Activated CD8-positive, alpha-beta T cell treated with anti-CD3 and anti-CD28 coated beads for 36 hours (primary cell): ENCODE measurements around the gene SIRT2. TPM values are rescaled to one million over a fixed set of nuclear protein-coding genes. Genes with fewer than 3 reads are reported as not detected.
"Not testable (repeated sequence)": the region's sequence is repeated elsewhere in the genome, so short reads cannot be mapped to it uniquely, and the experiment has no call there.

Experiments
- ATAC-seq: fragments of 200-7000 bp; cut with Tn5 transposase; one replicate; pipeline ENCODE4 v1.10.0; 2021; ENCODE audit warnings: mild to moderate bottlenecking, moderate library complexity
- CTCF ChIA-PET: fragments of 350-600 bp; sonication (Branson Sonifier 250); formaldehyde crosslinking; loops from one replicate; lab custom pipeline; 2021; ENCODE audit warnings: antibody characterized with exemption; lab: Charles Lee
- POLR2A ChIA-PET: fragments of 350-600 bp; sonication (Branson Sonifier 250); formaldehyde crosslinking; loops from one replicate; lab custom pipeline; 2021; ENCODE audit warnings: antibody characterized with exemption; lab: Charles Lee
- DNase-seq: peaks from one replicate; pipeline ENCODE4 v3.0.0-alpha.2; 2020
- H3K27ac Mint-ChIP-seq: one replicate; pipeline ENCODE4 v1.8.0; 2021; ENCODE audit warnings: mild to moderate bottlenecking, mixed read lengths
- H3K27me3 Mint-ChIP-seq: one replicate; pipeline ENCODE4 v1.8.0; 2021; ENCODE audit warnings: mixed read lengths
- H3K36me3 Mint-ChIP-seq: one replicate; pipeline ENCODE4 v1.8.0; 2021; ENCODE audit warnings: low read depth, mixed read lengths
- H3K4me1 Mint-ChIP-seq: one replicate; pipeline ENCODE4 v1.8.0; 2021; ENCODE audit warnings: low read depth, mixed read lengths
- H3K4me3 Mint-ChIP-seq: one replicate; pipeline ENCODE4 v1.8.0; 2021; ENCODE audit warnings: mild to moderate bottlenecking, moderate library complexity, mixed read lengths
- H3K9me3 Mint-ChIP-seq: one replicate; pipeline ENCODE4 v1.8.0; 2021; ENCODE audit warnings: mixed read lengths
- CTCF ChIP-seq: fragments of 200-600 bp; IDR thresholded peaks from one replicate; pipeline ENCODE4 v1.8.0; 2022; ENCODE audit warnings: antibody characterized with exemption, mild to moderate bottlenecking
- intact Hi-C: fragments of 100-400 bp; cut with micrococcal nuclease; formaldehyde crosslinking; loops from one replicate; pipeline ENCODE4 v1.10.0; 2022
- total RNA-seq, 2 experiments: library from RNA; stranded (reverse); gene quantifications; one replicate each; pipeline ENCODE4 v1.2.3, GENCODE V29; 2021

The SIRT2 gene
- total RNA-seq, 2 experiments from 2014 or later = 20.0 to 21.5 TPM

GRCh38 chr19:38834104-38834490, 65.3 kb downstream of the SIRT2 start:
- H3K27ac Mint-ChIP-seq = peak overlapping the region; percentile 72

DNA sequence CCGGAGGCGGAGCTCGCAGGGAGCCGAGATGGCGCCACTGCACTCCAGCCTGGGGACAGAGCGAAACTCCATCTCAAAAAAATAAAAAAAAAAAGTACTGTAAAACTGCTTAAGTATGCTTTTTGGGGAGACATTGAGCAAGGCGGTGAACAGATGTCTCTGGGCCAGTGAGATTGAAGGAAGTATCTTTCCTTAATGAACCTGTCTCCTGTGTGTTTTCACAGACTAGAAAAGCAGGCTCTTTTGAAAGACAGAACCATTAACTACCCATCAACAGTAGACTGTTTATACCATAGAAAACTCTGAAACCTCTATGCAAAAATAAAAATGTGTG, 66.4 kb downstream of the SIRT2 start:
- H3K36me3 Mint-ChIP-seq = peaks cover 37% of the 10 kb centered on the region
- no peaks in the 10 kb centered on the region for H3K9me3 Mint-ChIP-seq
- ChIA-PET POLR2A (interaction anchor here (1.3 to 2.5 kb wide), 3 partner anchors 9 to 15 kb away, joined by 4 to 17 read pairs (median 6); no protein-coding TSS in a partner anchor), CTCF (no interaction called here)
- no peak for DNase-seq
- no peaks in the 10 kb centered on the region for H3K27me3 Mint-ChIP-seq
- TF ChIP-seq CTCF = no peak
- H3K4me1 Mint-ChIP-seq = peaks cover 22% of the 10 kb centered on the region
- H3K27ac Mint-ChIP-seq = peak overlapping the region; percentile 27
- intact Hi-C loops = no loop called here
- no peak for ATAC-seq
- no peak overlapping the region for H3K4me3 Mint-ChIP-seq

More at GRCh38 chr19:38834104-38834490, 65.3 kb downstream of the SIRT2 start:
- ATAC-seq = no peak
- Mint-ChIP-seq H3K4me1 (peaks cover 31% of the 10 kb centered on the region), H3K9me3 (no peaks in the 10 kb centered on the region), H3K4me3 (no peak overlapping the region), H3K27me3 (no peaks in the 10 kb centered on the region), H3K36me3 (peaks cover 43% of the 10 kb centered on the region)
- TF ChIP-seq CTCF = no peak
- ChIA-PET CTCF (interaction anchor here (1.2 to 2.5 kb wide), 2 partner anchors 13 to 73 kb away, joined by 3 to 9 read pairs; no protein-coding TSS in a partner anchor), POLR2A (interaction anchor here (0.8 to 3.2 kb wide), 6 partner anchors 9 to 102 kb away, joined by 3 to 24 read pairs (median 4); no protein-coding TSS in a partner anchor)
- no peak for DNase-seq
- intact Hi-C loops = no loop called here

DNA sequence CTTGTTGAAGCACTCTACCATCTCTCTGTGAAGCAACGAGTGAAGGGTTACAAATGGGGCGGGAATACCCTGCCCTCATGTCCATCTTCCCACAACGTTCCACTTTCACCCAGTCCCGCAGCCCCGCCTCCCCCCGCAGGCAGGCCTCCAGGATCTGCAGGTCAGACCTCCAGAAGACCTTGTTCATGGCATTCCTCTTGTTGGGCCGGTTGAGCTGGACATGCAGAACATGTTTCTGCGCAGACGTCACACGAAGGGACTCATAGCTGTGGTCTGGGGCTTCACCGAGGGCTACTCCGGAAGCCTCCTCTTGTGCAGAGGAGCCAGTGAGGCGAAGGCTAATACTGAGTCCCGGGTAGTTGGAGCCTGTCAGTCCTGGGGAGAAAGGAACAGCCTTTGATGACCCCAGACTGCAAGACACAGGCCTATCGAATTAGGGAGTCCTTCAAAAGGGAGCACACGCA, 68.2 kb downstream of the SIRT2 start:
- TF ChIP-seq CTCF = no peak
- POLR2A ChIA-PET = interaction anchor here (0.7 to 3.5 kb wide), 8 partner anchors 11 to 86 kb away, joined by 3 to 17 read pairs (median 5); no protein-coding TSS in a partner anchor
- ATAC-seq = peak; percentile 53

DNA sequence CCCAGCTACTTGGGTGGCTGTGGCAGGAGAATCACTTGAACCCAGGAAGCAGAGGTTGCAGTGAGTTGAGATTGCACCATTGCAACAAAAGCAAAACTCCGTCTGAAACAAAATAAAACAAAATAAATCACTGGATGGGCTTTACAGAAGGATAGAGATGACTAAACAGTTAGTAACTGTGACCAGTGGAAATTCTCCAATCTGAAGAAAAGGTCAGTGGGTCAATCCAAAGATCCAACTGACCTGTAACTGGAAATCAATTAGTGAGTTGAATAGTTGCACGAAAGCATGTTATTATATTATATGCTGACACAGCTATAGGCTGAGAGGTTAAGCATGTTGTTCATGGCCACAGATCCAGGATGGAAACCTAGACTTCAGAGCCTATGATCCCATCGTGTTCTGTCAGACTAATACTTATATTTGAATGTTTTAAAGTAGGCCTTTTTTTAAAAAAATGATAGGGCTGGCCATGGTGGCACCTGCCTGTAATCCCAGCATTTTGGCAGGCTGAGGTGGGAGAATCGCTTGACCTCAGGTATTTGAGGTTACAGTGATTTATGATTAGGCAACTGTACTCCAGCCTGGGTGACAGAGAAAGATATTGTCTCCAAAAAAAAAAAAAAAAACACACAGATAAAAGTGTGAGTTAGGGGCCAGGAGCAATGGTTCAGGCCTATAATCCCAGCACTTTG, 69.2 kb downstream of the SIRT2 start:
- TF ChIP-seq CTCF = no peak
- Mint-ChIP-seq H3K4me1 (peaks cover 26% of the 10 kb centered on the region), H3K9me3 (no peaks in the 10 kb centered on the region), H3K36me3 (peaks cover 24% of the 10 kb centered on the region), H3K4me3 (peak overlapping the region; percentile 88), H3K27me3 (no peaks in the 10 kb centered on the region), H3K27ac (peak overlapping the region; percentile 15)
- intact Hi-C loops = no loop called here
- POLR2A ChIA-PET = interaction anchor here (0.8 to 3.5 kb wide), 3 partner anchors 12 to 22 kb away, joined by 3 to 13 read pairs (median 5); no protein-coding TSS in a partner anchor
- ATAC-seq (no peak), DNase-seq (no peak)
- CTCF ChIA-PET = interaction anchor here (0.6 to 1.8 kb wide), 3 partner anchors 58 to 323 kb away, joined by 4 to 5 read pairs (median 4); no protein-coding TSS in a partner anchor

More for the DNA sequence above, 68.2 kb downstream of the SIRT2 start:
- Mint-ChIP-seq H3K9me3 (no peaks in the 10 kb centered on the region), H3K36me3 (peaks cover 30% of the 10 kb centered on the region), H3K27me3 (no peaks in the 10 kb centered on the region), H3K27ac (peak overlapping the region; percentile 96), H3K4me1 (peaks cover 24% of the 10 kb centered on the region), H3K4me3 (peak overlapping the region; percentile 88)
- DNase-seq = peak; percentile 63
- CTCF ChIA-PET = interaction anchor here (0.9 to 1.6 kb wide), 4 partner anchors 18 to 99 kb away, joined by 3 to 8 read pairs (median 5); partner anchors contain the start of genes MRPS12, RINL and SARS2
- intact Hi-C loops = no loop called here

DNA sequence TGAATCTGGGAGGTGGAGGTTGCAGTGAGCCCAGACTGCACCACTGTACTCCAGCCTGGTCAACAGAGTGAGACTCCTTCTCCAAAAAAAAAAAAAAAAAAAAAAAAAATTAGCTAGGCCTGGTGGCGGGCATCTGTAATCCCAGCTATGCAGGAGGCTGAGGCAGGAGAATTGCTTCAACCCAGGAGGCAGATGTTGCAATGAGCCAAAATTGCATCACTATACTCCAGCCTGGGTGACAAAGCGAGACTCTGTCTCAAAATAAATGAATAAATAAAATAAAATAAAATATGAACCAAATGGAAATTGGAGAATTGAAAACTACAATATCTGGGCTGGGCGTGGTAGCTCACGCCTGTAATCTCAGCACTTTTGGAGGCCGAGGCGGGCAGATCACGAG, 70.2 kb downstream of the SIRT2 start:
- H3K4me1 Mint-ChIP-seq = peaks cover 29% of the 10 kb centered on the region
- H3K27me3 Mint-ChIP-seq, H3K4me3 Mint-ChIP-seq, H3K9me3 Mint-ChIP-seq, ATAC-seq, DNase-seq, intact Hi-C loops, H3K27ac Mint-ChIP-seq: not testable (repeated sequence)
- ChIA-PET CTCF (interaction anchor here (0.6 to 1.8 kb wide), 4 partner anchors 59 to 322 kb away, joined by 3 to 5 read pairs (median 4); no protein-coding TSS in a partner anchor), POLR2A (interaction anchor here (0.8 to 3.5 kb wide), 3 partner anchors 13 to 23 kb away, joined by 3 to 13 read pairs (median 5); no protein-coding TSS in a partner anchor)
- H3K36me3 Mint-ChIP-seq = peaks cover 24% of the 10 kb centered on the region

Other genes starting within 250 kb of the SIRT2 start
- gene CAPN12, start 155.1 kb downstream of the SIRT2 start, total RNA-seq = 10 to 100 TPM; 19.6 to 22.7 TPM
- not detected for gene LGALS7, start 126.1 kb downstream of the SIRT2 start, total RNA-seq
- gene LGALS7B, start 110.4 kb downstream of the SIRT2 start, total RNA-seq = not detected
- gene LGALS4, start 86.7 kb downstream of the SIRT2 start, total RNA-seq = under 1 TPM; 0.29 to 0.72 TPM
- gene ECH1, start 67.8 kb downstream of the SIRT2 start, total RNA-seq = 100 to 1,000 TPM; 125 to 128 TPM
- 100 to 1,000 TPM; 747 to 761 TPM for gene HNRNPL, start 49.6 kb downstream of the SIRT2 start, total RNA-seq
- gene RINL, start 21.3 kb downstream of the SIRT2 start, total RNA-seq = 10 to 100 TPM; 85.5 to 87.7 TPM
- gene NFKBIB, start 351 bp upstream of the SIRT2 start, total RNA-seq = 10 to 100 TPM; 56.5 to 57.9 TPM
- under 1 TPM; 0.56 to 0.69 TPM for gene CCER2, start 12.6 kb upstream of the SIRT2 start, total RNA-seq
- 10 to 100 TPM; 43.4 to 48.6 TPM for gene SARS2, start 31.1 kb upstream of the SIRT2 start, total RNA-seq
- gene MRPS12, start 31.3 kb upstream of the SIRT2 start, total RNA-seq = 10 to 100 TPM; 80.1 to 81.2 TPM
- not detected for gene FBXO17, start 76.1 kb upstream of the SIRT2 start, total RNA-seq
- 1 to 10 TPM; 1.9 to 2.3 TPM for gene FBXO27, start 132.9 kb upstream of the SIRT2 start, total RNA-seq
- gene ACP7, start 184.8 kb upstream of the SIRT2 start, total RNA-seq = not detected
- 10 to 100 TPM in 1 of 2 experiments, 1 to 10 TPM in 1; 9.8 to 11.5 TPM for gene PAK4, start 226.2 kb upstream of the SIRT2 start, total RNA-seq